Activated CD4-positive, CD25-positive, alpha-beta regulatory T cell treated with anti-CD3 and anti-CD28 coated beads, Interleukin-2, amount 50 U/mL, for 16 hours (primary cell): ENCODE results near the gene DES.

ENCODE experiments used
- DNase-seq: peaks from one replicate; pipeline ENCODE4 v3.0.0-alpha.2; 2020; ENCODE audit warnings: low read depth, low spot score

DES gene

DNA sequence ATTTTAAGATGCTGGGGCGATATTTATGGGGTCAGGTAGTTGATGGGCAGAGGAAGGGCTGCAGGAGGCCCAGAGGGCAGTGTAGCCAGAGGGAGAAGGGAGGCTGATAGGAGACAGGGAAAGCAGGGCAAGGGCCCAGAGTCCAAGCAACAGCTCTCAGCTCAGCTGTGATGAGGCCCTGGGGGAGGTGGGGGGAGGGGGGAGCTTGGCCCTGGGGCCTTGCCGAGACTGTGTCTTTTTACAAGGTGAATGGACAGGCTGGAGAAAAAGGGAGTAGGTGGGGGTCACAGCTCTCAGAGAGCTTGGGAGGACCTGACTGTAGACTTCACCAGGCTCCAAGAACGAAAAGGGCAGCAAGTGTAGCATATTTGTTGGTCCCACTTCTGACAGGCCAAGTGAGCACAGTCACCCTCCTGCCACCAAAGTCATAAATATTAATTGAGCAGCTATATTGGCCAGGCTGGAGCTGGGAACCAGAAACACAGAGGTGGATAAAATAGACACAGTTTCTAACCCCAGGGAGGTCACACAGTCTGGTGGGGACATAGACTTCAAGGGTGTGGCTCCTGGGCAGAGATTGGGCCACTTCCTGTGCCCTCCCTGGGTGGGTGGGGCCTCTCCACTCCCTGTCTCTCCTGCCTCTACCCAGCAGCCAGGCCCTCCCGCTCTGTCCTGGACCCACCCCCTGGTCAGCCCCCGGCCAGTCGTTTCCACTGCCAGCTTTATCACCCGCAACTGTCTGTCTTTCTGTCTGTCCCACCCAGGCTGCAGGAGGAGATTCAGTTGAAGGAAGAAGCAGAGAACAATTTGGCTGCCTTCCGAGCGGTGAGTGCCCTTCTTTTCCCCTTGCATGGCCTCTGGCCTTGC lies 1.4 kb downstream of the DES start:
- no peak for DNase-seq

DNA sequence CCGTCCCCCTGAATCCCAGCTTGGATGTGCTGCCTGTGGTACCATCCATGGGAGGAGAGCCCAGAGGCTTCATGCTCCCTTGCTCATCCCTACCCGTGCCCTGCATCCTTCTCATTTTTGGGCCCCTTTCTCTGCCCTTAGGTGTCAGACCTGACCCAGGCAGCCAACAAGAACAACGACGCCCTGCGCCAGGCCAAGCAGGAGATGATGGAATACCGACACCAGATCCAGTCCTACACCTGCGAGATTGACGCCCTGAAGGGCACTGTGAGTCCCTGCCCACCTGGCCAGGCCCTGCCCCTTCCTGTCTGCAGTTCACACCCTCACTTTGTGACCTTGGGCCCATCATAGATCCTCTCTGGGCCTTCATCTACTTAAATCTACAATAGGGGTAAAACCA lies 2.5 kb downstream of the DES start:
- no peak for DNase-seq

- no peak for DNase-seq
Measured at GRCh38 chr2:219421323-219421722, 3.1 kb downstream of the DES start.

GRCh38 chr2:219422952-219423534 lies 4.9 kb downstream of the DES start:
- DNase-seq = no peak

DNA sequence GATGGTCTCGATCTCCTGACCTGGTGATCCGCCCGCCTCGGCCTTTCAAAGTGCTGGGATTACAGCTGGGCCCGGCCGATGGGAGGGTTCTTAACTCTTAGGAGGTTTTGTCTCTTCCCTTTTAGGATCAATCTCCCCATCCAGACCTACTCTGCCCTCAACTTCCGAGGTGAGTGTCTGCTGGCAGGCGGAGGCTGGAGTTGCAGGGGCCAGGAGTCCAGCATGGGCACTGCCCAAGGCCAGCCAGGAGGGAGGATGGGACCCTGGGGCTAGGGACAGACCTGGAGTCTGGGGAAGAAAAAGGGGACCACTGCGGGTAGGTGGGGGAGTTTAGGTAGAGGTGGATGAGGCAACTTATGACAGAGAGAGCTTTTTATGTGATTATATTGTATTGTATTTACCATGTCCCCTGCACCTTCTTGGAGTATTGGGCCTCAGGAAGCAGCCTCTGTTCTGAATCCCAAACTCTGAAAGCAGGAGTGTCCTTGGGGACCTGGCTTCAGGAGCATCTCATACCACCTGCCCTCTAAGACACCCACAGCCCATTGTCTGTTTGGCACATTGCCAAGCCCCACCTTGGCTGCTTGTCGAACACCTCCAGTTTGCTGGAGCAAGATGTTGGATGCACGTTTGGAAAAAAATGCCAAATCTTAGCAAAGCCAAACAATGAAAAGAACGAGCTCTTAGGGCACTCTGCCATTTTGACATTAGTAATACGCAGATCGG lies 5.6 kb downstream of the DES start:
- DNase-seq = no peak

GRCh38 chr2:219425238-219426067 lies 7.3 kb downstream of the DES start:
- no peak for DNase-seq

GRCh38 chr2:219426068-219426443 lies 7.9 kb downstream of the DES start:
- DNase-seq = no peak

- DNase-seq = no peak
Measured at GRCh38 chr2:219426534-219427136, 8.5 kb downstream of the DES start.

DNA sequence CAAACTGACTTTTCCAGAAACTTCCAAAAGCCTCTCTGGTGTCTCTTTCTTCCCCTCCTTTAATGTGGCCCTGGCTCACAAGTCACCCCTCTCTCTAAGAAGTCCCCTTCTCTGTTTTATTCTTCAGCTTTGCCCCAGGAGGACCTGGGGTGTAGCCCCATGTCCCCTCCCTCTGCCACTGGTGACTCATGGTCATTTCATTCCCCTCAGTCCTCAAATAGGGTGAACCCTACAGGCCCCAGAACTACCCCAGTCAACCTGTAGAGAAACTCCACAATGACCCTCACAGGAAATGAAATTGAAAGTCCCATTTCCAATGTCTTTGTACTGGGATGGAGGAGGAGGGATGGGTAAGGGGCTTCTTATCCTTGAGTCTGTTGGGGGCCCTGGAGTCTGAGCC lies 10.3 kb downstream of the DES start:
- DNase-seq = no peak

- no peak for DNase-seq
Measured at GRCh38 chr2:219429958-219430606, 11.9 kb downstream of the DES start.

- no peak for DNase-seq
Measured at GRCh38 chr2:219430633-219431615, 12.7 kb downstream of the DES start.

DNA sequence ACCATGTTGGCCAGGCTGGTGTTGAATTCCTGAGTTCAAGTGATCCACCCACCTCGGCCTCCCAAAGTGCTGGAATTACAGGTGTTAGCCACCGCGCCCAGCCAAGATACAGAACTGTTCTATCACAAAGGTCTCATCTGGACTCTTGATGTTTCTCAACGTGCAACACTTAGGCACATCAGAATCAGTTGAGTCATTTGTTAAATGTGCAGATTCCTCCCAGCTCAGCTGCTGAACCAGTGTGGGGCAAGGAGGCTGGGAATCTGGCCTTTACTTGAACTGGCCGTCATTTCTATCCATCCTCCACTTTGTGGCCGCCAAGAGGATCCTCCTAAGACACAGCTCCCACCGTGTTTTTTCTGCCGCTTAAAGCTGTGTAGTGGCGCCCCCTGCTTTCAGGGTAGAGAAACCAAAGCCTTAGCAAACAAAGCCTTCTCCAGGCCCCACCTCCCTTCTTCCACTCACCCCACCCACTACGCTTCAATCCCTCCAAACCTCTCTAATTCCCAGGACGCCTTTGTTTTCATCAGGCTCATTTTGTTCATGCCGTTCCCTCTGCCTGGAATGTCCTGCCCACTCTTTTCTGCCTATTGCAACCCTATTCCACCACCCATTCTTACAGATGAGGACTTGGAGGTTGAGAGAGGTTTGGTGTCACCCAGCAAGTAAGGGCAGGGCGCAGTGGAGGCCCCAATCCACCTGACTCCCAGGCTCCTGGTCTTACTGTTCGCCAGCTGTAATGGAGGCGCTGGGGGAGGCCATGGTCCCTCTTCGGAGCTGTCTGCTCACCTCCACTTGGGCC lies 15.7 kb downstream of the DES start:
- no peak for DNase-seq

GRCh38 chr2:219434468-219434717 lies 16.2 kb downstream of the DES start:
- DNase-seq = no peak

DNA sequence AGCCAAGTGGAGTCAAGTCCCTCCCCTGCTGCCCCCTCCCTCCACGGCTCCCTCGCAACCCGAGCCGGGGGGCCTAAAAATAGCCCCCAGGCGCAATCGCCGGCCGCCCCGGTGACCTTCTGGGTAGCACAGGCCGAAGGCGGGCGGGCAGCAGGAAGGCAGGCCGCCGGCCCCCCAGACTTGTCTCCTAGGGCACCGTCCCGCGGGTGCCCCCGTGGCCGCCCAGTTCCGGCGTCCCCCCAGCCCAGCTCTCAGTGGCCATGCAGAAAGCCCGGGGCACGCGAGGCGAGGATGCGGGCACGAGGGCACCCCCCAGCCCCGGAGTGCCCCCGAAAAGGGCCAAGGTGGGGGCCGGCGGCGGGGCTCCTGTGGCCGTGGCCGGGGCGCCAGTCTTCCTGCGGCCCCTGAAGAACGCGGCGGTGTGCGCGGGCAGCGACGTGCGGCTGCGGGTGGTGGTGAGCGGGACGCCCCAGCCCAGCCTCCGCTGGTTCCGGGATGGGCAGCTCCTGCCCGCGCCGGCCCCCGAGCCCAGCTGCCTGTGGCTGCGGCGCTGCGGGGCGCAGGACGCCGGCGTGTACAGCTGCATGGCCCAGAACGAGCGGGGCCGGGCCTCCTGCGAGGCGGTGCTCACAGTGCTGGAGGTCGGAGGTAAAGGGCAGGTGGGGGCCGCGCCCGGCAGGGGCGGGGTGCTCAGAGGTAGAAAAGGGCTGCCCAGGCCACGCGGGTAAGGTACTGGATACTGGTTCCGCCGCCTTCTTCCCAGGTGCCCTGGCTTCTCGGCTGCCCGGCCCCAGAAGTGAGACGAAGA lies 16.7 kb downstream of the DES start, which contains the start of gene SPEG:
Gene SPEG, plus strand, starts transcription at position 126 of the 808 bp plus-strand sequence. Its CDS starts 135 bp downstream, at position 261.
- no peak for DNase-seq

DNA sequence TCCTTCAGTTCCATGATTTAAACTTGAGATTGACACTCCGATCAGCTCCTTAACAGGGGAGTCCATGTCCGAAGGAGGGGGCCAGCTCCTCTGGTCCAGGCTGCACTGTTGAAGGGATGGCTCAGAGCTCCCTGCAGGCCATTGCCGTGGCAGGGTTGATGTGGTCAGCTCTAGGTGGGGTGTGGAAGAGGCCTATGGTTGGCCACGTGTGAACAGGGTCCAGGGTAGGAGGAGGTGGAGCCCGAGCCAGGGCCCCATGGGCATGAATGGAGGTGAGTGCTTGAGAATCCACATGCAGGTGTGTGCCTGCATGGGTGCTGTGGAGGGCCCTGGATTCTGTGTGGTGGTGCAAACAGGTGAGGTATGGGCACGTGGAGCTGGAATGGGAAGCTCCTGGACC lies 17.5 kb downstream of the DES start:
- no peak for DNase-seq

GRCh38 chr2:219436491-219436890 lies 18.3 kb downstream of the DES start:
- no peak for DNase-seq

DNA sequence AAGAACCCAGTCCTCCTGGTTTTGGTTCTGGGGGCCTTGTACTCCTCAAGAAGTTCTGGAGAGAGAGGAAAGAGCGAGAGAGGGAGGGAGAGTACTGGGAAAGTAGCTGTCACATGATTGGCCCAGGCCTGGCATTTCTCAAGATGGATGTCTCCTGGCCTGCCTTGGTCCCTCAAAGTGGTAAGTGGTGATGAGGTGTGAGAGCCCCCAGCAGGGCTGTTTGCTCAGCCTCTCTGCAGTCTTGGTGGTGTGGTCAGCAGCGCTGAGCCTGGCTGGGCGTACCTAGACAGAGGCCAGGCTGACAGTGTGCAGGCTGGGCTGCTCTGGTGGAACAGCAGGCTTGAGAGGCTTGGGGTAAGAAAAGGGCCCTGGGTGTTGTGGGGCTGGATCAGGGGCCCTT lies 19.0 kb downstream of the DES start:
- DNase-seq = no peak

- DNase-seq = no peak
Measured at GRCh38 chr2:219437690-219438206, 19.6 kb downstream of the DES start.
